ENCODE results near the gene NPAS3.

- TF ChIP-seq CTCF (IDR thresholded peaks at IDR 0.05) = no peak
- TF ChIP-seq POLR2AphosphoS5 (IDR thresholded peaks at IDR 0.05) = no peak
- no peak for TF ChIP-seq POLR2A (IDR thresholded peaks at IDR 0.05)
Measured at GRCh38 chr14:33184587-33184986, 245.9 kb downstream of the NPAS3 start.

All from breast epithelium (tissue), 3 donors.